IMR-90 (cell line): ENCODE results near the gene ZC3H14. TPM values are rescaled to one million over a fixed set of nuclear protein-coding genes. Genes with fewer than 3 reads are reported as not detected.

ENCODE experiments used
- ATAC-seq: fragments of 200-7000 bp; cut with Tn5 transposase; 2 replicates; pipeline ENCODE4 v1.9.1; 2020; ENCODE audit warnings: low read depth, mild to moderate bottlenecking, moderate library complexity
- BruUV-seq: library from RNA; stranded (reverse); fragments of 400-500 nt; replicated peaks from 2 replicates; lab custom pipeline; 2021; lab: Mats Ljungman, UMichigan
- CTCF ChIA-PET: fragments of 300-600 bp; formaldehyde crosslinking; extraction: SDS; loops from one replicate; lab custom pipeline; 2021; ENCODE audit warnings: antibody characterized with exemption; lab: Yijun Ruan, JAX
- POLR2A ChIA-PET: fragments of 300-600 bp; sonication (Branson Sonifier 250); formaldehyde crosslinking; loops from one replicate; lab custom pipeline; 2022; ENCODE audit warnings: antibody characterized with exemption; ENCODE audit not compliant: unreplicated experiment; lab: Charles Lee
- DNase-seq: peaks from one replicate; pipeline ENCODE4 v3.0.0; 2013
- H2AFZ ChIP-seq: replicated peaks from 2 replicates; pipeline ENCODE3; 2013; ENCODE audit warnings: low read length, mild to moderate bottlenecking; ENCODE audit not compliant: poor library complexity
- H2AK5ac ChIP-seq: 2 replicates; pipeline ENCODE4 v1.6.1; 2013; ENCODE audit warnings: low read depth, low read length, inconsistent platforms
- H2AK9ac ChIP-seq: replicated peaks from 2 replicates; pipeline ENCODE3; 2013; ENCODE audit warnings: mild to moderate bottlenecking, low read depth, low read length, moderate library complexity; ENCODE audit not compliant: poor library complexity
- H2BK120ac ChIP-seq: 2 replicates; pipeline ENCODE4 v1.6.1; 2013; ENCODE audit warnings: low read depth, low read length, inconsistent platforms
- H2BK15ac ChIP-seq: 3 replicates; pipeline ENCODE4 v1.6.1; 2013; ENCODE audit warnings: low read depth, low read length, inconsistent platforms
- H2BK20ac ChIP-seq: 2 replicates; pipeline ENCODE4 v1.6.1; 2013; ENCODE audit warnings: low read depth, mild to moderate bottlenecking, inconsistent platforms, low read length, moderate library complexity
- H2BK5ac ChIP-seq: 2 replicates; pipeline ENCODE4 v1.6.1; 2013; ENCODE audit warnings: mild to moderate bottlenecking, low read depth, low read length, inconsistent platforms; ENCODE audit not compliant: poor library complexity, severe bottlenecking
- H3K14ac ChIP-seq: replicated peaks from 2 replicates; pipeline ENCODE4 v1.6.1; 2013; ENCODE audit warnings: low read depth, low read length, inconsistent platforms
- H3K18ac ChIP-seq: 2 replicates; pipeline ENCODE4 v1.6.1; 2013; ENCODE audit warnings: low read depth, low read length, control low read depth
- H3K23ac ChIP-seq: 2 replicates; pipeline ENCODE4 v1.6.1; 2013; ENCODE audit warnings: low read depth, low read length, inconsistent platforms
- H3K27ac ChIP-seq: 2 replicates; pipeline ENCODE4 v1.5.1; 2013; ENCODE audit warnings: mild to moderate bottlenecking, control low read depth, low read length; ENCODE audit not compliant: insufficient read depth
- H3K27me3 ChIP-seq: 2 replicates; pipeline ENCODE4 v1.6.1; 2013; ENCODE audit warnings: low read length; ENCODE audit not compliant: control insufficient read depth, insufficient read depth
- H3K36me3 ChIP-seq: 2 replicates; pipeline ENCODE4 v1.6.1; 2013; ENCODE audit warnings: low read length, mixed read lengths; ENCODE audit not compliant: control insufficient read depth, insufficient read depth
- H3K4ac ChIP-seq: 2 replicates; pipeline ENCODE4 v1.6.1; 2013; ENCODE audit warnings: low read depth, low read length, inconsistent platforms
- H3K4me1 ChIP-seq: 2 replicates; pipeline ENCODE4 v1.6.1; 2013; ENCODE audit warnings: low read length, mixed read lengths; ENCODE audit not compliant: control insufficient read depth, insufficient read depth
- H3K4me2 ChIP-seq: 2 replicates; pipeline ENCODE4 v1.6.1; 2013; ENCODE audit warnings: low read depth, mild to moderate bottlenecking, control low read depth, low read length, moderate library complexity
- H3K4me3 ChIP-seq: 2 replicates; pipeline ENCODE4 v1.5.1; 2013; ENCODE audit warnings: low read depth, mild to moderate bottlenecking, control low read depth, low read length, moderate library complexity; ENCODE audit not compliant: insufficient read depth
- H3K56ac ChIP-seq: 2 replicates; pipeline ENCODE4 v1.6.1; 2013; ENCODE audit warnings: low read length, inconsistent platforms; ENCODE audit not compliant: insufficient read depth; ENCODE audit errors: extremely low read depth
- H3K79me1 ChIP-seq, 2 experiments: 2 replicates each; pipeline ENCODE4 v1.6.1; 2013; ENCODE audit warnings: low read length in 2 of 2, inconsistent platforms in 1 of 2, low read depth in 1 of 2
- H3K9ac ChIP-seq: 2 replicates; pipeline ENCODE4 v1.6.1; 2013; ENCODE audit warnings: low read depth, low read length, control low read depth
- H3K9me1 ChIP-seq: 2 replicates; pipeline ENCODE4 v1.6.1; 2013; ENCODE audit warnings: low read length, inconsistent platforms; ENCODE audit not compliant: insufficient read depth
- H3K9me3 ChIP-seq: 2 replicates; pipeline ENCODE4 v1.6.1; 2013; ENCODE audit warnings: low read length; ENCODE audit not compliant: control insufficient read depth, insufficient read depth
- H4K20me1 ChIP-seq: 2 replicates; pipeline ENCODE4 v1.6.1; 2013; ENCODE audit warnings: low read length, inconsistent platforms; ENCODE audit not compliant: insufficient read depth
- H4K5ac ChIP-seq: 2 replicates; pipeline ENCODE4 v1.6.1; 2013; ENCODE audit warnings: mild to moderate bottlenecking, low read depth, low read length, control low read depth
- H4K8ac ChIP-seq, 2 experiments: 2 replicates each; pipeline ENCODE4 v1.6.1; 2013; ENCODE audit warnings: low read depth in 2 of 2, low read length in 2 of 2, control low read depth in 1 of 2, inconsistent platforms in 1 of 2
- H4K91ac ChIP-seq: 2 replicates; pipeline ENCODE4 v1.6.1; 2013; ENCODE audit warnings: low read depth, low read length, inconsistent platforms; ENCODE audit not compliant: insufficient read depth
- POLR2A ChIP-seq: IDR thresholded peaks from 2 replicates; pipeline ENCODE4 v1.6.1; 2012; ENCODE audit warnings: mild to moderate bottlenecking, low read depth, low read length
- RFX5 ChIP-seq: IDR thresholded peaks from 2 replicates; pipeline ENCODE4 v1.8.0; 2012; ENCODE audit warnings: low read depth, mild to moderate bottlenecking, low read length, moderate library complexity
- SMC3 ChIP-seq: fragments of 150-350 bp; IDR thresholded peaks from 2 replicates; pipeline ENCODE4 v1.6.1; 2016; ENCODE audit warnings: low read depth, mild to moderate bottlenecking, antibody characterized with exemption, low read length, moderate library complexity
- dilution Hi-C: fragments of 300-500 bp; cut with HindIII; formaldehyde crosslinking; loops from one replicate; pipeline ENCODE4 v1.14.3; 2018; ENCODE audit warnings: low sequenced_read_pairs; ENCODE audit not compliant: unreplicated experiment
- in situ Hi-C: fragments of 300-500 bp; cut with MboI; formaldehyde crosslinking; loops from 3 replicates; pipeline ENCODE4 v1.14.3; 2019; ENCODE audit warnings: low sequenced_read_pairs, inconsistent platforms, mixed read lengths
- intact Hi-C: fragments of 100-400 bp; cut with micrococcal nuclease; formaldehyde crosslinking; loops from 2 replicates; pipeline ENCODE4 v1.10.0; 2022
- polyA plus RNA-seq, 3 experiments: library from polyadenylated mRNA; depleted of rRNA; stranded (reverse); fragments of >200 nt; gene quantifications; 2 replicates each; pipeline ENCODE4 v1.2.3, GENCODE V29; 2012; ENCODE audit warnings: low replicate concordance in 1 of 3
- total RNA-seq: library from RNA; depleted of rRNA; stranded (reverse); fragments of >200 nt; gene quantifications from 2 replicates; pipeline ENCODE4 v1.2.3, GENCODE V29; 2012

ZC3H14 gene
- total and polyA plus RNA-seq, 2 of the 4 experiments (the other 2 are of a cell fraction) = 72.5 to 111 TPM

- dilution Hi-C loops = no loop called here
- CTCF ChIA-PET = no interaction called here
Observed at GRCh38 chr14:88604212-88604611, 41.4 kb downstream of the ZC3H14 start.

More at GRCh38 chr14:88604212-88604611, 41.4 kb downstream of the ZC3H14 start:
- in situ Hi-C loops (no loop called here), intact Hi-C loops (no loop called here)
- Histone ChIP-seq H3K9me1 (peaks cover 13% of the 10 kb centered on the region), H3K27ac (no peak overlapping the region), H3K4me2 (no peak overlapping the region), H2BK120ac (no peak overlapping the region), H3K36me3 (peaks cover 58% of the 10 kb centered on the region), H3K9me3 (no peaks in the 10 kb centered on the region), H2AK9ac (no peak overlapping the region), H2AFZ (no peak overlapping the region), H3K14ac (no peak overlapping the region), H4K91ac (no peak overlapping the region), H2BK20ac (no peak overlapping the region), H3K4me3 (no peak overlapping the region), H3K79me1 (peaks cover 22 to 41% of the 10 kb centered on the region in 2 experiments; a peak in 3 of 4 replicates), H2BK15ac (no peak overlapping the region), H3K18ac (no peak overlapping the region), H3K56ac (no peak overlapping the region), H3K27me3 (no peaks in the 10 kb centered on the region), H3K23ac (no peak overlapping the region), H4K20me1 (peaks cover 18% of the 10 kb centered on the region), H3K4ac (no peak overlapping the region), H4K8ac (no peak overlapping the region), H4K5ac (no peak overlapping the region), H3K9ac (no peak overlapping the region), H2BK5ac (no peak overlapping the region), H2AK5ac (no peak overlapping the region), H3K4me1 (no peaks in the 10 kb centered on the region)
- no TSS peak for BruUV-seq
- POLR2A ChIA-PET = interaction anchor here (0.5 kb wide), 1 partner anchor 40 kb away, joined by 5 read pairs; no protein-coding TSS in a partner anchor
- TF ChIP-seq POLR2A (no peak), SMC3 (no peak), RFX5 (no peak)
- DNase-seq (no peak), ATAC-seq (no peak)
